ENCODE results near the gene CYB5RL. TPM values are rescaled to one million over a fixed set of nuclear protein-coding genes. Genes with fewer than 3 reads are reported as not detected.

Gene CYB5RL
- total and polyA plus RNA-seq, 2 donors (not counting 3 experiments of a cell fraction or from before 2014, with no cell fraction given) = 5.8 to 8.6 TPM

- Histone ChIP-seq H3K27ac (ENCODE audit: insufficient read depth, low read depth, low read length) (no peak overlapping the region), H3K79me2 (ENCODE audit: control insufficient read depth, insufficient read depth, low read length) (no peaks in the 10 kb centered on the region), H3K4me2 (ENCODE audit: insufficient read depth, low read length) (no peak overlapping the region), H3K4me3 (replicated peaks in 1 of 3; ENCODE audit: insufficient read depth in 1 of 3, low read depth in 1 of 3, low read length in 3 of 3) (no peak overlapping the region), H3K4me1 (ENCODE audit: control insufficient read depth, extremely low read depth, insufficient read depth, low read length) (no peaks in the 10 kb centered on the region), H2AFZ (ENCODE audit: low read depth, low read length) (no peak overlapping the region), H3K9ac (replicated peaks; ENCODE audit: extremely low read depth, insufficient read depth, low read length) (no peak overlapping the region), H3K27me3 (ENCODE audit: control insufficient read depth in 2 of 2, insufficient read depth in 2 of 2, low read length in 2 of 2) (peaks cover 0 to 3% of the 10 kb centered on the region in 2 experiments), H3K9me3 (replicated peaks; ENCODE audit: control insufficient read depth, insufficient read depth, low read length) (no peaks in the 10 kb centered on the region), H3K36me3 (ENCODE audit: control insufficient read depth in 2 of 2, extremely low read depth in 1 of 2, insufficient read depth in 2 of 2, low read length in 2 of 2) (no peaks in the 10 kb centered on the region), H4K20me1 (replicated peaks; ENCODE audit: control insufficient read depth, extremely low read depth, insufficient read depth, low read length) (no peaks in the 10 kb centered on the region), H3K9me1 (replicated peaks; ENCODE audit: control insufficient read depth, extremely low read depth, insufficient read depth, low read length) (no peaks in the 10 kb centered on the region)
- ChIA-PET POLR2A (no interaction called here), CTCF (interaction anchor here (1.3 kb wide), 1 partner anchor 10 kb away, joined by 4 read pairs; no protein-coding TSS in a partner anchor)
- intact Hi-C loops (cut with micrococcal nuclease) (no loop called here), dilution Hi-C loops (cut with MboI; ENCODE audit: extremely low pct_ligation_motif_present, low sequenced_read_pairs) (no loop called here)
- DNase-seq (ENCODE audit: low read depth, low spot score) (no peak), FAIRE-seq (no peak)
- no TSS peak for BruUV-seq (replicated peaks)
- no peak for TF ChIP-seq CTCF (IDR thresholded peaks at IDR 0.05; ENCODE audit: extremely low read depth in 1 of 2, insufficient read depth in 1 of 2, low read depth in 1 of 2, low read length in 2 of 2)
- no peak for TF ChIP-seq GATA2 (IDR thresholded peaks at IDR 0.05; ENCODE audit: insufficient read depth, insufficient read length, low read depth, low read length)
- TF ChIP-seq POLR2AphosphoS5 (IDR thresholded peaks at IDR 0.05; ENCODE audit: insufficient read depth, low read depth, low read length) = no peak
- TF ChIP-seq JUN (IDR thresholded peaks at IDR 0.05; ENCODE audit: borderline replicate concordance, insufficient read depth, insufficient read length, low read depth) = no peak
- no peak for TF ChIP-seq MAX (IDR thresholded peaks at IDR 0.05; ENCODE audit: insufficient read depth, insufficient read length)
- TF ChIP-seq FOS (IDR thresholded peaks at IDR 0.05; ENCODE audit: borderline replicate concordance, insufficient read depth, low read length) = no peak
- no peak for TF ChIP-seq EZH2 (IDR thresholded peaks at IDR 0.05; ENCODE audit: borderline replicate concordance, low read depth, low read length, severe bottlenecking)
These were observed 46.0 kb downstream of the CYB5RL start for GRCh38 chr1:54153535-54154439.

Data from endothelial cell of umbilical vein (primary cell).